GM19372 (cell line): ENCODE results near the gene NSD1.
"Not testable (repeated sequence)": the region's sequence is repeated elsewhere in the genome, so short reads cannot be mapped to it uniquely, and the experiment has no call there.

Source experiments
- ATAC-seq: cut with Tn5 transposase; IDR thresholded peaks from one replicate; pipeline ENCODE4 v1.9.1; 2021; ENCODE audit warnings: mild to moderate bottlenecking, low read depth, moderate library complexity; ENCODE audit not compliant: unreplicated experiment

Gene NSD1

DNA sequence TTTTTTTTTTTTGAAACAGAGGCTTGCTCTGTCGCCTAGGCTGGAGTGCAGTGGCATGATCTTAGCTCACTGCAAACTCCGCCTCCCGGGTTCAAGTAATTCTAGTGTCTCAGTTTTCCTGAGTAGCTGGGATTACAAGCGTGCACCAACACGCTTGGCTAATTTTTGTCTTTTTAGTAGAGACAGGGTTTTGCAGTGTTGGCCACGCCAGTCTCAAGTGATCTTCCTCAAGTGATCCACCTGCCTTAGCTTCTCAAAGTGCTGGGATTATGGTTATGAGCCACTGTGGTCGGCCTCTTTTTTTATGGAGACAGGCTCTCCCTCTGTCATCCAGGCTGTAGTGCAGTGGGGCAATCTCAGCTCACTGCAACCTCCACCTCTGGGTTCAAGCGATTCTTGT lies 87.0 kb downstream of the NSD1 start:
- no peak for ATAC-seq

DNA sequence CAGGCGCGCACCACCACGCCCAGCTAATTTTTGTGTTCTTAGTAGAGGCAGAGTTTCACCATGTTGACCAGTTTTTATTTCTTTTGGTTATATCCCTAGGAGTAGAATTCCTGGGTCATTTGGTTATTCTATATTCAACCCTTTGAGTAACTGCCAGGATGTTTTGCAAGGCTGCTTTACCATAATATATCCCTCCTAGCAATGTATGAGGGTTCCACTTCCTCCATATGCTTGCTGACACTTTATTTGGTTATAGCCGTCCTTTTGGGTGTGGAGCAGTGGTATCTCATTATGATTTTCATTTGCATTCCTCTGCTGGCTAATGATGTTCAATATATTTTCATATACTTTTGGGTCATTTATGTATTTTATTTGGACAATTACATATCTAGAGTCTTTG lies 88.7 kb downstream of the NSD1 start:
- ATAC-seq, result no peak

DNA sequence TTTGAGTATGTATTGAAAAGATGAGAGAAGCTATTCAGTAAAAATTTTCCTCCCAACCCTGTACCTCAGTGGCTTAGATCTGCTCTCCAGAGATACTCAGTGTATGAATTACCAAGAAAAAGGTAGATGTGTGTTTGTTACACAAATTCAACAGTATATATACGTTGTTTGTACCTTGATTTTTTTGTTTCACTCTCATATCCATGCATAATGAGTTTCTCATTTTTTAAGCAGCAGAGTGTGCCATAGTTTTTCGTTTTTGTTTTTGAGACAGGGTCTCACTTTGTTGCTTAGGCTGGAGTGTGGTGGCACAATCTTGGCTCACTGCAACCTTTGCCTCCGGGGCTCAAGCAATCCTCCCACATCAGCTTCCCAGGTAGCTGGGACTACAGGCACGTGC lies 92.2 kb downstream of the NSD1 start:
- no peak for ATAC-seq

DNA sequence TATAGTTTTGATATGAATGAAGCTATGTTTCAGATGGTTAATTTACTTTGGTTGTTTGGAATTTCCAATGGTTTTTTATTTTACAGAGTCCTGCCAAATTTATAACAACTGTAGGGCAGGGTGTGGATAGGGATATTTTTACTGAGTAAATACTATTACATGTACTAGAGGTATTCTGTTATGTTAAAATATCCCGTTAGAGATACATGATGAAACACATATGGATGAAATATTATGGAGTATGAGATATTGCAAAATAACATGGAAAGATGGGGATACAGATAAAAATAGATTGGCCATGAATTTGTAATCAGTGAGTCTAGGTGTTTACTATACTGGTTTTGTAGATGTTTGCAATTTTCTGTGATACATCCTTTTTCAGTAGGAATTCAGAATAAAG lies 93.3 kb downstream of the NSD1 start:
- no peak for ATAC-seq

DNA sequence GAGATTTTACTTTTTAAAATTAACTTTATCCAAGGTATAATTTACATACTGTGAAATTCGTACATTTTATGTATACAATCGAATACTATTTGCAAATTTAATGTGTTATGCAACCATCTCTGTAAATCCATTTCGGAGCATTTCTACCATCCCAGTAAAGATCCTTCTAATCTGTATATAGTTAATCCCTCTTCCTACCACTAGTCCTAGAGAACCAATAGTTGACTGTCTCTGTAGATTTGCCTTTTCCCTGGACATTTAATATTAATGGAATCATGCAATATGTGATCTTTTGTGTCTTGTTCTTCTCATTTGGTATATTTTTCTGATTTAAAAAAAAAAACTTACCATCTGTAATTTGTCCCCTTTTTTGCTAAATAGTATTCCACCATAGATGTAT lies 95.2 kb downstream of the NSD1 start:
- ATAC-seq, result no peak

DNA sequence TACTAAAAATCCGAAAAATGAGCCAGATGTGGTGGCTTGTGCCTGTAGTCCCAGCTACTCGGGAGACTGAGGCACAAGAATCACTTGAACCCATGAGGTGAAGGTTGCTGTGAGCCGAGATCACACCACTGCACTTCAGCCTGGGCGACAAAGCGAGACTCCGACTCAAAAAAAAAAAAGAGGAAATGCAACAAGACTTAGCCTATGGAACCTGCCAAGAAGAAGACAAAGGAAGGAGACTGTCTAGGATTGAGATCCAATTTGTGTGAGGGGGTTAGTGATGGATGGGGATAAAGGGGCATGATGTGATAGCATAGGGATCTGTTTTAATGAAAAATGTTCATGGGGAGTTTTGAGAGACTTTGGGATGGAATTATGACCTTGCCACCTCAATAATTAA lies 97.1 kb downstream of the NSD1 start:
- no peak for ATAC-seq

DNA sequence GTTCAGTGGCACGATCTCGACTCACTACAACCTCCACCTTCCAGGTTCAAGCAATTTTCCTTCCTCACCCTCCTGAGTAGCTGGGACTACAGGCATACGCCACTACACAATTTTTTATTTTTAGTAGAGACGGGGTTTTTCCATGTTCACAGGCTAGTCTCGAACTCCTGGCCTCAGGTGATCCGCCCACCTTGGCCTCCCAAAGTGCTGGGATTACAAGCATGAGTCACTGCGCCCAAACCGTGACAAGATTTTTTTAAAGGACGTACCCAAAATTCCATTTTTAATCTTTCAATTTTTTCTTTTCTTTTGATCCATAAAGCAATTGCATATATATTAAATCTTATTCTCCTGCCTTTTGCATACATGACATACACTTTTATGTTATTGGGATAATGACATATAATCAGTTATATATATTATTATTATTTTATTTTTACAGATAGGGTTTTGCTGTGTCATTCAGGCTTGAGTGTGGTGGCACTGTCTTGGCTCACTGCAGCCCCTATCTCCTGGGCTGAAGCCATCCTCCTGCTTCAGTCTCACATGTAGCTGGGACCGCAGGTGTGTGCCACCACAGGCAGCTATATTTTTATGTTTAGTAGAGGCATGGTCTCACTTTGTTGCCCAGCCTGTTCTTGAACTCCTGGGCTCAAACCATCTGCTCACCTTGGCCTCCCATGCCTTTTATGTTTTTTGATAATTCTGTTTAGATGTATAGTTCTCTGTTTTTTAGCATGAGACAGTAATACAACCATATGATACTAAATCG lies 98.1 kb downstream of the NSD1 start:
- ATAC-seq, result no peak

DNA sequence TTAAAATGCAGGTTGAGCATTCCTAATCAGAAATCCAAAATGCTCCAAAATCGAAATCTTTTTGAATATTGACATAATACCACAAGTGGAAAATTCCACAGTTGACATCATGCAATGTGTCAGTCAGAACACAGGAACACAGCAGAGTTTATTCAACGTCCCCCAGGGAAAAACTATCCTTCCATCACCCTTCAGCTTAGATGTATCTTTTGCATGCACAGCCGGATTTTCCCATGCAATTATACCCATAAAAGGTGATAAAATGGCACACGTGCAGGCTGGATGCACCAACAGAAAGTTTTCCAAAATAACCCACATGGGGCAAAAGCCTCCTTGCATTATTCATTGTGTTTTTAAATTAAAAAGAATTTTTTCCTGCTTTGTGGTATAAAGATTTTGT lies 98.8 kb downstream of the NSD1 start:
- ATAC-seq, result no peak

DNA sequence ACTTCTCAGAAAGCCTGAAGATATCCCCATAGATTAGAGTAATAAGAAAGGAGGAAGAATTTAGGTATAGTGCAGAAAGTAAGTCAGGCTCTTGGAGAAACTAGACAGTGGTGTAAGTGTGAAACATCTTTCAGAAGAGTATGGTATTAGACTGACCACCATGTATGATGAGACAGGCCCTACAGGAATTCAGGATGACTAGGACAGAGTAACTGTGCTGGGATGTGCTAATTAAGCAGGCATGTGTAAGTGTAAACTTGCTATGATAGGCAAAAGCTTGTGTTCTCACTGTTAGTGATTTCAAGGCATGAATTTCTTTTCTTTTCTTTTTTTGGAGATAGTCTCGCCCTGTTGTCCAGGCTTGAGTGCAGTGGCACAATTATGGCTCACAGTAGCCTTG lies 99.2 kb downstream of the NSD1 start:
- no peak for ATAC-seq

DNA sequence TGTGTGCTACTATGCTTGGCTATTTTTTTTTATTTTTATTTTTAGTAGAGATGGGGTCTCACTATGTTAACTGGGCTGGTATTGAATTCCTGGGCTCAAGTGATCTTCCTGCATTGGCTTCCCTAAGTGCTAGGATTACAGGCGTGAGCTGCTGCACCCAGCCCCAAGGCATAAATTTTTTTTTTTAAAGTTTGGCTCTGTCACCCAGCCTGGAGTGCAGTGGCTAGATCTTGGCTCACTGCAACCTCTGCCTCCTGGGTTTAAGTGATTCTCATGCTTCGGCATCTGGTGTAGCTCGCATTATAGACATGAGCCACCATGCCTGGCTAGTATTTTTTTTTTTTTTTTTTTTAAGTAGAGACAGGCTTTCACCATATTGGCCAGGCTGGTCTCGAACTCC lies 99.6 kb downstream of the NSD1 start:
- ATAC-seq, result no peak

DNA sequence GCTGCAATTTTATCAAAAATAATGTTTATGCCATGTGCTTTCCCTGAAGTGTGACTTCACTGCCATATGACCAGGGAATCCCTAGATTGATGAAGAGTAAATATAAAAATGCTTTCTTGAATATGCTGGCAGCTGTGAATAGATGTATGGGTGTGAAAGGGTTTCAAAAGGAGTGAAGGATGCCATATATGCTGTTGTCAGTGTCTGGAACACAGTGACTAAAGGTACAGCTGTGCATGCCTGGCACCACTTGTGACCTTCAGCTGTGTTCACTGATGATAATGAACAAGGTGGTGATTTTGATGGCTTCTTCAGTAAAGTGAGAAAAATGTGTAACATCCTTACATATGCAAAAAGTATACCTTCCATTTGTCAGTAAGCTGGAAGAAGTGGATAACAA lies 100.2 kb downstream of the NSD1 start:
- ATAC-seq, result no peak

DNA sequence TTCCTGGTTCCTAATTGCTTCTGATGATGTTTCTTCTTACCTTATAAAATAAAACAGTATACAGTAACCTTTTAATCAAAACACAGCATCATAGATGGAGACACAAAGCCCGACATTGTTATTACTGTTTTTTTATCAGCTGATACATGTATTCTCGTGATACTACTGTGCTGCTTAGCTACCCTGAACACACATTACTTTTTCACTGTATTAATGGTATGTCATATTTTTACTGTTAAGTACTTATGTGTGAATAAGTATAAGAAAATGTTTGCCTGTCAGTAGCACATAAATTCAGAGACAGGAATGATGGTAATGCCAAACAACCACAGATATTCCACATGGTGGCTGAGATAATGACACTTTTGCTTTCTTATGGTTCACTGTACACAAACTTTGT lies 101.3 kb downstream of the NSD1 start:
- ATAC-seq, result no peak

DNA sequence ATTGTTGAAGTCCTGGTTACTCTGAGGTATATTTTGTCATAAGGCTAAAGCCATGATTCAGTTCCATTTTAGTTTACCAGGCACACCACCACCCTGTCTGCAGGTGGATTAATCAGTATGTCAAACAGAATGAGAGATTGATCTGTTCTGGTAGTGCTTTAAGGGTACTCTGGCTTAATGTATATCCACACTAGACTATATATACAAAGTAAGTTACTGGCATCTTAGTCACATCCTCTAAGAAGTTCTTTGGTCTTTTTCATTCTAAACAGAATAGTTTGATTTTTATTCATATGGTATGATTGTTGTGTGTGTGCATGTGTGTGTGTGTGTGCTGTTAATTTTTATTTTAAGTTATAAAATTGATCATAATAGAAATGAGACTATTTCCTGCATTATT lies 108.2 kb downstream of the NSD1 start:
- no peak for ATAC-seq

DNA sequence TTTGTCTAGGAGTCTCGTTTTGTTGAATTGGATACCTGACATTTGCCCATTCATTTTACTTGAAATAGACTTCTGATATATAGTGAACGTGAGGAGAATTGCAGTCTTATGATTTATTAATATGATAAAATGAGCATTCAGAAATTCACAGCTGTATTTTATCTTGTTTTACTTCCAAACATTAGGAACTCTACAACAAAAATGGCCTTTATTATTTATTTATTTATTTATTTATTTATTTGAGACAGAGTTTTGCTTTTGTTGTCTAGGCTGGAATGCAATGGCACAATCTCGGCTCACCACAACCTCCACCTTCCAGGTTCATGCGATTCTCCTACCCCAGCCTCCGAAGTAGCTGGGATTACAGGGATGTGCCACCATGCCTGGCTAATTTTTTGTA lies 108.7 kb downstream of the NSD1 start:
- ATAC-seq, result no peak

DNA sequence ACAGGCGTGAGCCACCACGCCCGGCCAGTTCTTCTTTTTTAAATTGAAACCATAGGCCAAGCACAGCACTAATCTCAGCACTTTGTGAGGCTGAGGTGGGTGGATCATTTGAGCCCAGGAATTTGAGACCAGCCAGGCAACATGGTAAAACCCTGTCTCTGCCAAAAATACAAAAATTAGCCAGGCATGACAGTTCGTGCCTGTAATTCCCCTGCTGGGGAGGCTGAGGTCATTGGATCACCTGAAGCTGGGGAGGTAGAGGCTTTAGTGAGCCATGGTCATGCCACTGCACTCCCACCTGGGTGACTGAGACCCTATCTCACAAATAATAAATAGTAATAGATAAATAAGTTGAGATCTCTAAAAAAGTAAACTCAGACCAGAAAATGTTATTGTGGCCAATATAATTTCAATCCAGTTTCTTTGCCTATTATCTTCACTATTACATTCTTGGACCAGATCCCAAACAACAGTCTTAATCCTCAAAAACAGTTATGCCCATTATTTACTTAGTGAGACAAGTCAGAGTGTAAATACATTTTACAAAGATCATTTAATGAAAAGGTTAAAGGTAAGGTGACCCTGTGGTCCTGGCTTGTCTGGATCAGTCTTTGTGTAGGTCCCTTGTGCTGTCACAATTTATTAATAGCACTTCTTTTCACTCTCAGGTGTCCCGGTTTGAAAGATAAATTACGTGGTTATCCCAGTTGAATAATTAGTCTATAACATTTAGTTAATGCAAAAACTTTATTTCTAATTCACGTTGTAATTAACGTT lies 116.4 kb downstream of the NSD1 start:
- ATAC-seq, result no peak

DNA sequence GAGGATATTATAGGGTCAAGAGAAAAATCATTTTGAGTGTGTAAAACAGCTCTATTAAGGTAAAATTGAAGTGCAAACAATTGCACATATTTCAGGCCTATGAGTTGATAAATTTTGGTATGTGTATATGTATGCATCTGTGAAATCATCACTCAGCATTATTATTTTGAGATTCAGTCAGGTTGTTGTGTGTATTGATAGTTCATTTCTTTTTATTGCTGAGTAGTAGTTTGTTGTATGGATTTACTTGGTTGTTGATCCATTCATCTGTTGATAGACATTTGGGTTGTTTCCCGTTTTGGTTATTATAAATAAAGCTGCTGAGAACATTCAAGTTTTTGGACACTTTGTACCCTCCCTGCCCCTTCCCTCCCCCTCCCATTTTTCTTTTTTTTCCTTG lies 119.7 kb downstream of the NSD1 start:
- no peak for ATAC-seq

DNA sequence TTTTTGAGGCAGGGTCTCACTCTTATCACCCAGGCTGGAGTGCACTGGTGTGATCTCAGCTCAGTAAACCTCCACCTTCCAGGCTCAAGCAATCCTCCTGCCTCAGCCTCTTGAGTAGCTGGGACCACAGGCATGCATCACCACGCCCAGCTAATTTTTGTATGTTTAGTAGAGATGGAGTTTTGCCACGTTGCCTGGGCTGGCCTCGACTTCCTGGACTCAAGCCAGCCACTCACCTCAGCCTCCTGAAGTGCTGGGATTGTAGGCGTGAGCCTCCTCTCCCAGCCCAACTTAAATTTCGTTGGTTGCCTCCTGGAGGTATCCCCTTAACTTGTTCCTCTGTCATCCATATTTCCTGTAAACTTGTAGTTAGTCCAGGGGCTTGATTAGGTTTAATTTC lies 122.7 kb downstream of the NSD1 start:
- no peak for ATAC-seq

DNA sequence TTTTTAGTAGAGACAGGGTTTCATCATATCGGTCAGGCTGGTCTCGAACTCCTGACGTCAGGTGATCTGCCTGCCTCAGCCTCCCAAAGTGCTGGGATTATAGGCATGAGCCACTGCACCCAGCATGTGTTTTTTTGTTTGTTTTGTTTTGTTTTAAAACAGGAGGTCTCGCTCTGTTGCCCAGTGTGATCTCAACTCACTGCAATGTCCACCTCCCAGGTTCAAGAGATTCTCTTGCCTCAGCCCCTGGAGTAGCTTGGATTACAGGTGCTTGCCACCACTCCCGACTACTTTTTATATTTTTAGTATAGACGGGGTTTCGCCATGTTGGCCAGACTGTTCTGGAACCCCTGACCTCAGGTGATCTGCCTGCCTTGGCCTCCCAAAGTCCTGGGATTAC lies 125.1 kb downstream of the NSD1 start:
- not testable (repeated sequence) for ATAC-seq

DNA sequence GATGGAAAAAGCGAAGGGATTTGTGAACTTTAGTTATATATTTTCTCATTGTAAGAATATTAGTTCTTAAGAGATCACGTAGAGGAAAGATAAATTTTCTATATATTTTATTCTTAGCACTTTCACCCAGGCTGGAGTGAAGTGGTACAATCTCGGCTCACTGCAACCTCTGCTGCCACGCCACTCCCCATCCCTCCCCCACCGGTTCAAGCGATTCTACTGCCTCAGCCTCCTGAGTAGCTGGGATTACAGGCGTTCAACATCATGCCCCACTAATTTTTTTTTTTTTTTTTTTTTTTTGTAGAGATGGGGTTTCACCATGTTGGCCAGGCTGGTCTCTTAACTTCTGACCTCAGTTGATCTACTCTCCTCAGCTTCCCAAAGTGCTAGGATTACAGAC lies 127.4 kb downstream of the NSD1 start:
- no peak for ATAC-seq

DNA sequence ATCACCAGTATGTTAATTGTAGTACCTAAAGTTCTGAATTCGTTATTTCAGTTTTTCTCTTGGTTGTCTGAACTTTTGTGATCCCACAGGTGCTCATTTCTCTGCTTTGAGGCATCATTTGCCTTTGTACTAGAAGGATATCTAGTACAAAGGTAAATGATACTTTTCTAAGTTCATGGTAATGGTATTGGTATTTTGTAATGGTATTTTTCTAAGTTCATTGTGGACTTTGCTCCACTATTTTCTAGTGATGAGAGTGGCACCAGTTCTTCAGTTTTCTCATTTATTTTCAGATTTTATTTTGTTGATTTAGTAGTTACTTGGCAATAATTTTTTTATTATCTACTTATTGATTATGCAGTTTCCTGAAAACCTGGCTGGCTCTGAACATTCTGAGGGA lies 127.9 kb downstream of the NSD1 start:
- ATAC-seq, result no peak

DNA sequence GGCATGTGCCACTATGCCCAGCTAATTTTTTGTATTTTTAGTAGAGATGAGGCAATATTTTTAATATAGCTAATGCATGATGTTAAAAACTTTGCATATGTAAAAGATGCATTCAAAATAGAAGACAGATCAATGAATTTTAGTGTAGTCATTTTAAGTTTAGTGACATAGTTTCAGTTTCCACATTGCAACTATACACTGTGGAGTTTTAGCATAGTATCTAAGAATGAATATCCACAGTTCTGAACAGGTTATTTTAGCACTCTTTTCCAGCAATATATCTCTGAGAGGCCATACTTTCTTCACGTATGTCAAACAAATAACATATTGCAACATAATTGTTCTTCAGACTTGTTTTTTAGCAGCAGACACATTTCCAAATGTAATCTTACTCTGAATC lies 130.6 kb downstream of the NSD1 start:
- no peak for ATAC-seq

DNA sequence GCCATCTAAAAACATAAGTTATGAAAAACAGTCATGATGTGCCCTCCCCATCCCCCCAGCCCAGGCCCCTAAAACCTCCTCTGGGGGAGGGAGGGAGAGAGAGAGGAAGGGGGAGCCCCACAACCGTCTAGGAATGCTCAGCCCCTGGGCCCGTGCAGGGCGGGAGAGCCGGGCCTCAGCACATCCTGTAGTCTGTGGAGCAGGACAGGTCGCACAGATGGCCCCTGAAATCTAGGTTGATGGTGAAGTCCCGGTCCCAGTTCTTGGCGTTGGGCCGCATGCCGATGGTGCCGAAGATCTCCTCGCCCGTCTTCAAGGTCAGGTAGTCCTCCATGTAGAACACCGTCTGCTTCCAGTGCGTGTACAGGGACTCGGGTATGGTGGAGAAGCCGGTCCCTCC lies 131.8 kb downstream of the NSD1 start:
- no peak for ATAC-seq
